Vagina (tissue), 2 donors: Measurements from ENCODE around the gene IP6K1. TPM values are rescaled to one million over a fixed set of nuclear protein-coding genes. Genes with fewer than 3 reads are reported as not detected.
"Not testable (repeated sequence)": the region's sequence is repeated elsewhere in the genome, so short reads cannot be mapped to it uniquely, and the experiment has no call there.

ENCODE experiments used
- DNase-seq, 2 donors: peaks; one replicate each; pipeline ENCODE4 v3.0.0-alpha.2; 2017; ENCODE audit errors: extremely low spot score in 2 of 2
- H3K27ac ChIP-seq: fragments of 200-600 bp; sonication (generic); one replicate; pipeline ENCODE4 v1.5.1; 2019
- H3K27me3 ChIP-seq: fragments of 200-600 bp; sonication (generic); one replicate; pipeline ENCODE4 v1.5.1; 2019
- H3K36me3 ChIP-seq, 2 donors: fragments of 200-600 bp; sonication (generic); one replicate each; pipeline ENCODE4 v1.5.1; 2017 to 2019
- H3K4me1 ChIP-seq: fragments of 200-600 bp; sonication (generic); one replicate; pipeline ENCODE4 v1.5.1; 2019
- H3K4me3 ChIP-seq, 2 donors: fragments of 200-600 bp; sonication (generic); 1 replicate in 1 of 2; 2 replicates in 1 of 2; pipeline ENCODE4 v1.5.1; 2016 to 2019
- H3K9me3 ChIP-seq: fragments of 200-600 bp; sonication (generic); one replicate; pipeline ENCODE4 v1.5.1; 2019
- POLR2A ChIP-seq, 2 donors: fragments of 450-650 bp; IDR thresholded peaks; one replicate each; pipeline ENCODE4 v1.6.1; 2017; ENCODE audit warnings: antibody characterized with exemption in 2 of 2, mild to moderate bottlenecking in 2 of 2, moderate library complexity in 2 of 2
- POLR2AphosphoS5 ChIP-seq, 2 donors: sonication (generic); formaldehyde crosslinking; IDR thresholded peaks; one replicate each; pipeline ENCODE4 v1.9.0; 2017; ENCODE audit warnings: antibody characterized with exemption in 2 of 2, mild to moderate bottlenecking in 2 of 2, low read depth in 1 of 2; ENCODE audit not compliant: insufficient read depth in 1 of 2
- intact Hi-C: fragments of 100-400 bp; cut with DNase I; formaldehyde crosslinking; loops from one replicate; pipeline ENCODE4 v1.15.1; 2023
- total RNA-seq: library from RNA; depleted of rRNA; stranded (reverse); fragments of >200 nt; gene quantifications from one replicate; pipeline ENCODE4 v1.2.3, GENCODE V29; 2016
- TF ChIP-seq, protein P1 (sequence below), 3 experiments: fragments of 450-650 bp in 2 of 3; fragments of 200-600 bp in 1 of 3; sonication (generic) in 1 of 3; IDR thresholded peaks; one replicate each; pipeline ENCODE4 v1.5.1; 2017 to 2019; ENCODE audit warnings: antibody characterized with exemption in 3 of 3, mild to moderate bottlenecking in 2 of 3, moderate library complexity in 2 of 3

IP6K1 gene
- total RNA-seq, 1 donor from 2014 or later = 46.2 TPM

DNA sequence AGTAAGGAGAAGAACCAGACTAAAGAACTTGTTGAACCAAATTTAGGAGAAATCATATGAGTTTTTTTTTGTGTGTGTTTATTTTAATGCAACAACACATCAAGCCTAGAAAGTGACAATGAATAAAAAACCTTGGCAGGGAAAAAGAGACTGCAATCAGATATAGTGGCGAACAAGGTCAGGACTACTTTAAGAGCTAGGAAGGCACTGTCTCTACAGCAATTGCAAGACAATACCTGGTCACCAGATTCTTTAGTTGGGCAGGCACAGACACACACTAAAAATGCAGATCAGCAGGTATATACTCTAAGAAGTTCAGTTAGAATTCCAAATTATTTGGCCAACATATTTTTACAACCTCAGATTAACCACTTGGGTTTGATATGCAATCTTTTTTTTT is 31.8 kb downstream of the IP6K1 start:
- intact Hi-C loops = no loop called here
- Histone ChIP-seq H3K9me3 (no peaks in the 10 kb centered on the region), H3K4me3 (no peak overlapping the region), H3K36me3 (no peaks in the 10 kb centered on the region), H3K27me3 (no peaks in the 10 kb centered on the region), H3K4me1 (peaks cover 27% of the 10 kb centered on the region), H3K27ac (no peak overlapping the region)
- no peak for TF ChIP-seq POLR2A (IDR thresholded peaks at IDR 0.05)
- TF ChIP-seq POLR2AphosphoS5 (IDR thresholded peaks at IDR 0.05; ENCODE audit: insufficient read depth in 1 of 2, low read depth in 1 of 2) = no peak
- TF ChIP-seq, protein P1, sequence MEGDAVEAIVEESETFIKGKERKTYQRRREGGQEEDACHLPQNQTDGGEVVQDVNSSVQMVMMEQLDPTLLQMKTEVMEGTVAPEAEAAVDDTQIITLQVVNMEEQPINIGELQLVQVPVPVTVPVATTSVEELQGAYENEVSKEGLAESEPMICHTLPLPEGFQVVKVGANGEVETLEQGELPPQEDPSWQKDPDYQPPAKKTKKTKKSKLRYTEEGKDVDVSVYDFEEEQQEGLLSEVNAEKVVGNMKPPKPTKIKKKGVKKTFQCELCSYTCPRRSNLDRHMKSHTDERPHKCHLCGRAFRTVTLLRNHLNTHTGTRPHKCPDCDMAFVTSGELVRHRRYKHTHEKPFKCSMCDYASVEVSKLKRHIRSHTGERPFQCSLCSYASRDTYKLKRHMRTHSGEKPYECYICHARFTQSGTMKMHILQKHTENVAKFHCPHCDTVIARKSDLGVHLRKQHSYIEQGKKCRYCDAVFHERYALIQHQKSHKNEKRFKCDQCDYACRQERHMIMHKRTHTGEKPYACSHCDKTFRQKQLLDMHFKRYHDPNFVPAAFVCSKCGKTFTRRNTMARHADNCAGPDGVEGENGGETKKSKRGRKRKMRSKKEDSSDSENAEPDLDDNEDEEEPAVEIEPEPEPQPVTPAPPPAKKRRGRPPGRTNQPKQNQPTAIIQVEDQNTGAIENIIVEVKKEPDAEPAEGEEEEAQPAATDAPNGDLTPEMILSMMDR (IDR thresholded peaks at IDR 0.05) = no peak
- no peak for DNase-seq

DNA sequence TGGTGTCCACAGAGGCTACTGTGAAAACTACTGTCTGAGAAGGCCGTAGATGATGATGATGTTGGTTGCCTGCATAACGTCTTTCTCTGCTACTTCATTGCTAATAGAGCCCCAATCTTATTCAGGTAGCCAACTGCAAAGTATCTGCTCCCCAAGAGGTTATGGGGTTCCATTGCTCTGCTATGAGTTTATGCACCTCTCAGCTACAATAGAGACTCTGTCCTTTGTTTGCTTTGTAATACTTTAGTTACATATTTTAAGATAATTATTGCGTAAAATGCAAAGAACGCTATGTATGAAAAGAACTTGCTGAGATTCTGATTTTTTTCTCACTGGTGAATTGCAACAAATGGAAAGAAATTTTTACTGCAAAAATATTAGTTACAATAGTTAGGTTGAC is 34.8 kb downstream of the IP6K1 start:
- intact Hi-C loops = no loop called here
- H3K4me3 ChIP-seq = no peak overlapping the region
- DNase-seq = no peak
- peaks cover 0 to 5% of the 10 kb centered on the region in 2 donors for H3K36me3 ChIP-seq
- TF ChIP-seq, protein P1 (IDR thresholded peaks at IDR 0.05) = no peak
- no peaks in the 10 kb centered on the region for H3K9me3 ChIP-seq
- H3K4me1 ChIP-seq = peaks cover 19% of the 10 kb centered on the region
- H3K27me3 ChIP-seq = no peaks in the 10 kb centered on the region
- H3K27ac ChIP-seq = no peak overlapping the region

DNA sequence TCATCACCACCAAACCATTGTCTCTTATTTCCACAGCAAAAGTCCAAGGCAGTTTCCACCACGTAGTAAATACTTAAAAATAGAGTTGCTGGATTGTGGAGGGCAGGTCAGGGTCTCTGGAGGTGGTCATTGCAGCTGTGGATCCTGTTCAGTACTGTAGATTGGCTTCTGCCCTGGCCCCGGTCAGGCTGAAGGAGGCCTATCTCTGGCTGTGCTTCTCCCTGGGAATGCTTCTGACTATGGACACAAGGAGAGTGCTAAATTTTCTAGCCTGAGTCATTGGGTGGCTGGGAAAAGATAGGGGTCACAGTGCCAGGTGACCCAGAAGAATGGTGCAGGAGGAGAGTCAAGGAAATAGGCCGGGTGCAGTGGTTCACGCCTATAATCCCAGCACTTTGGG is 36.3 kb downstream of the IP6K1 start:
- Histone ChIP-seq H3K9me3 (no peaks in the 10 kb centered on the region), H3K36me3 (peaks cover 0 to 5% of the 10 kb centered on the region in 2 donors), H3K4me1 (peaks cover 14% of the 10 kb centered on the region), H3K4me3 (no peak overlapping the region), H3K27me3 (no peaks in the 10 kb centered on the region), H3K27ac (no peak overlapping the region)
- intact Hi-C loops = no loop called here
- DNase-seq = no peak
- TF ChIP-seq POLR2A (IDR thresholded peaks at IDR 0.05) (no peak), POLR2AphosphoS5 (IDR thresholded peaks at IDR 0.05; ENCODE audit: insufficient read depth in 1 of 2, low read depth in 1 of 2) (no peak)
- TF ChIP-seq, protein P1 (IDR thresholded peaks at IDR 0.05) = no peak

DNA sequence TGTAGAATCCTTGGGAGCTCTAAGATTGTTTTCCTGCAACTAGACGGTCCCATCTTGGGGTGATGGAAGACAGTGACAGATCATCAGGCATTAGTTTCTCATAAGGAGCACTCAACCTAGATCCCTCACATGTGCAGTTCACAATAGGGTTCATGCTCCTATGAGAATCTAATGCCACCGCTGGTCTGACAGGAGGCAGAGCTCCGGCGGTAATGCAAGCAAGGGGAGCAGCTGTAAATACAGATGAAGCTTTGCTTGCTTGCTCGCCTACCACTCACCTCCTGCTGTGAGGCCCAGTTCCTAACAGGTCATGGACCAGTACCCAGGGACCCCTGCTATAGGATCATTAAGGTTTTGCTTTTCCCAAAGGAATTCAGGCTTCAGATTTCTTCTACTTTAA is 37.5 kb downstream of the IP6K1 start:
- DNase-seq, intact Hi-C loops, H3K4me1 ChIP-seq, H3K27me3 ChIP-seq, H3K9me3 ChIP-seq, H3K4me3 ChIP-seq, H3K36me3 ChIP-seq, H3K27ac ChIP-seq: not testable (repeated sequence)

DNA sequence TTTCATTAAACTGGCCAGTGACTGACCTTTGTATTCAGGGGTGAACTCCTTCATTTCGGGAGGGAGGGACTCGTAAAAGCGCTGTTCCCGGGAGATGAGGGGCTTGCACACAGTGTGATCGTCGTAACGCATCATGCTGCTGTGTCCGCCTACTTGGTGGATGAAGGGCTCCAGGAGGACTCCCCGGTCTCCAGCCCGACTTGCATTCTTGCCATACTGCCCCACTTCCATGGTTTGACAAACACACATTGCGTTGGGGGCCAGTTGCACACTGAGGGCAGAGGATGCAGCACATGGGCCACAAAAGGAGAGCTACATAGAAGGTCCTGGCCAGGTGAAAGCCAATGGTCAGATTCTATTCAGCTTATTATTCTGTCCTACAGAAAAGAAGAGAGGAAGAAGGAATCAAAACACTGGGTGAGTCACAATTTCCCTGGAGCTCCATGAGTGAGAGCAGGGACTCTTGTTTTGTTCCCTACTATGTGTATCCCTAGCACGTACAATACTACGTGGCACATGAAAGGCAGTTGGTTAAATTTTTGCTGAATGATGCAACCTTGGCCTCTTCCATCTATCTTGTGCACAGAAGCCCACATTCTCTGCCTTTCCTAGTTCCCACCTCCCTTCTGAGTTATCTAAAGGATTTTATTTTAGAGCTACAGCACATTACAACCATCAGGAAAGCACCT is 38.4 kb downstream of the IP6K1 start:
- Histone ChIP-seq H3K36me3 (peaks cover 0 to 15% of the 10 kb centered on the region in 2 donors), H3K9me3 (no peaks in the 10 kb centered on the region), H3K4me1 (no peaks in the 10 kb centered on the region), H3K27ac (no peak overlapping the region), H3K4me3 (no peak overlapping the region), H3K27me3 (no peaks in the 10 kb centered on the region)
- intact Hi-C loops = no loop called here
- TF ChIP-seq, protein P1 (IDR thresholded peaks at IDR 0.05) = no peak
- no peak for TF ChIP-seq POLR2AphosphoS5 (IDR thresholded peaks at IDR 0.05; ENCODE audit: insufficient read depth in 1 of 2, low read depth in 1 of 2)
- no peak for DNase-seq
